Right atrium auricular region (tissue), 2 donors: Measurements from ENCODE around the gene MUCL3. TPM values are rescaled to one million over a fixed set of nuclear protein-coding genes. Genes with fewer than 3 reads are reported as not detected.

Experiments
- DNase-seq: peaks from one replicate; pipeline ENCODE4 v3.0.0-alpha.2; 2019; ENCODE audit warnings: low spot score
- H3K27ac ChIP-seq, 2 donors: fragments of 200-600 bp; sonication (generic); 1 replicate in 1 of 2; 2 replicates in 1 of 2; pipeline ENCODE4 v1.5.1; 2016 to 2019
- H3K27me3 ChIP-seq, 2 donors: fragments of 200-600 bp; sonication (generic); one replicate each; pipeline versions ENCODE4 v1.5.1 to v1.6.0; 2017 to 2019
- H3K36me3 ChIP-seq: fragments of 200-600 bp; sonication (generic); one replicate; pipeline ENCODE4 v1.5.1; 2016
- H3K4me1 ChIP-seq, 2 donors: fragments of 200-600 bp; sonication (generic); one replicate each; pipeline versions ENCODE4 v1.5.1 to v1.6.0; 2017 to 2019
- H3K4me3 ChIP-seq, 2 donors: fragments of 200-600 bp; sonication (generic); 1 replicate in 1 of 2; 2 replicates in 1 of 2; pipeline ENCODE4 v1.5.1; 2017 to 2019; ENCODE audit warnings: mild to moderate bottlenecking in 1 of 2, moderate library complexity in 1 of 2
- H3K9me3 ChIP-seq, 2 donors: fragments of 200-600 bp; sonication (generic); one replicate each; pipeline ENCODE4 v1.5.1; 2019
- total RNA-seq, 2 donors: library from RNA; depleted of rRNA; stranded (reverse); fragments of >200 nt; gene quantifications; one replicate each; pipeline ENCODE4 v1.1.0, GENCODE V29; 2016
- TF ChIP-seq, protein P1 (sequence below), 2 donors: fragments of 200-600 bp; sonication (generic); IDR thresholded peaks; one replicate each; pipeline ENCODE4 v1.5.1; 2019; ENCODE audit warnings: antibody characterized with exemption in 2 of 2

The MUCL3 gene
- total RNA-seq, 2 donors from 2014 or later, result not detected

GRCh38 chr6:30948811-30949210 is 8.0 kb downstream of the MUCL3 start:
- Histone ChIP-seq H3K9me3 (no peaks in the 10 kb centered on the region), H3K36me3 (no peaks in the 10 kb centered on the region), H3K27me3 (no peaks in the 10 kb centered on the region), H3K4me3 (no peak overlapping the region), H3K27ac (no peak overlapping the region), H3K4me1 (no peaks in the 10 kb centered on the region)
- no peak for DNase-seq
- TF ChIP-seq, protein P1, sequence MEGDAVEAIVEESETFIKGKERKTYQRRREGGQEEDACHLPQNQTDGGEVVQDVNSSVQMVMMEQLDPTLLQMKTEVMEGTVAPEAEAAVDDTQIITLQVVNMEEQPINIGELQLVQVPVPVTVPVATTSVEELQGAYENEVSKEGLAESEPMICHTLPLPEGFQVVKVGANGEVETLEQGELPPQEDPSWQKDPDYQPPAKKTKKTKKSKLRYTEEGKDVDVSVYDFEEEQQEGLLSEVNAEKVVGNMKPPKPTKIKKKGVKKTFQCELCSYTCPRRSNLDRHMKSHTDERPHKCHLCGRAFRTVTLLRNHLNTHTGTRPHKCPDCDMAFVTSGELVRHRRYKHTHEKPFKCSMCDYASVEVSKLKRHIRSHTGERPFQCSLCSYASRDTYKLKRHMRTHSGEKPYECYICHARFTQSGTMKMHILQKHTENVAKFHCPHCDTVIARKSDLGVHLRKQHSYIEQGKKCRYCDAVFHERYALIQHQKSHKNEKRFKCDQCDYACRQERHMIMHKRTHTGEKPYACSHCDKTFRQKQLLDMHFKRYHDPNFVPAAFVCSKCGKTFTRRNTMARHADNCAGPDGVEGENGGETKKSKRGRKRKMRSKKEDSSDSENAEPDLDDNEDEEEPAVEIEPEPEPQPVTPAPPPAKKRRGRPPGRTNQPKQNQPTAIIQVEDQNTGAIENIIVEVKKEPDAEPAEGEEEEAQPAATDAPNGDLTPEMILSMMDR (IDR thresholded peaks at IDR 0.05), result no peak

GRCh38 chr6:30951907-30952469 is 11.2 kb downstream of the MUCL3 start:
- Histone ChIP-seq H3K27me3 (no peaks in the 10 kb centered on the region), H3K4me1 (peaks cover 0 to 13% of the 10 kb centered on the region in 2 donors), H3K27ac (no peak overlapping the region), H3K9me3 (no peaks in the 10 kb centered on the region), H3K4me3 (no peak overlapping the region), H3K36me3 (no peaks in the 10 kb centered on the region)
- TF ChIP-seq, protein P1 (IDR thresholded peaks at IDR 0.05), result no peak
- DNase-seq, result no peak

DNA sequence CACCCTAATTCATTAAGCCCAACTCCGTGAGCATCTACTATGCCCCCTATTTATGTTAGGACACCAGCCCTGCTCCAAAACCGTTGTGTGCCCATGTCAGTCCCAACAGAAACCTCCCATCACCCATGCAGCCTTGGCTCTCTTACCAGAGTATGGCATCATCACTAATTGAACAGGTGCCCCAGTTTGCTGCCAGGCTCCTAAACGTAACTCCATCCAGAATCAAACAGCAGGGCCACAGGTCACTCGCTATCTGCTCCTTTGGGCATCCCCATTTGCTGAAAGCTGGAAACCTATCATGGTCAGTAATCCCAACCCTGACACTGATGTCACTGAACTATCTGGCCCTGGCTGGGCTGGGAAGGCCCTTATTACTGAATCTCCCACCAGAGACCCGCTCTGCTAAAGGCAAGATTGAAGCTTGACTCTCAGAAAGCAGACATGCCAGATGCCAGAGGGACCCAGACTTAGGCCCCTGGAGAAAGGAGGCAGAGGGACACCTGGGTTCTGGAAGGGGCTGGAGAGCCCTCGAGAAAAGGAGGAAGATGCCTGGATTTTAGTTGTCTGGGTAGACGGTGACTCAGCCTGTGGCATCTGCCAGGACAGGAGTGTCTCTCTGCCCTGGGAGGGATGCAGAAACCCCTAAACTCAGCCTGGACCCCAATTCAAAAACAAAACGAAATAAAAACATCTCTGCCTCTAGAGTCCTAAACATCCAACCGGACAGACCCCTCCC is 14.0 kb downstream of the MUCL3 start:
- H3K9me3 ChIP-seq, result no peaks in the 10 kb centered on the region
- peaks cover 0 to 13% of the 10 kb centered on the region in 2 donors for H3K4me1 ChIP-seq
- H3K36me3 ChIP-seq, result no peaks in the 10 kb centered on the region
- H3K4me3 ChIP-seq, result peak overlapping the region; percentile 29 to 51
- H3K27me3 ChIP-seq, result no peaks in the 10 kb centered on the region
- no peak for DNase-seq
- TF ChIP-seq, protein P1 (IDR thresholded peaks at IDR 0.05), result no peak
- H3K27ac ChIP-seq, result peak overlapping the region in 1 of 2 donors; percentile 19

- DNase-seq, result peak; percentile 62
- H3K27ac ChIP-seq, result peak overlapping the region; percentile 4 to 19
- H3K27me3 ChIP-seq, result no peaks in the 10 kb centered on the region
- TF ChIP-seq, protein P1 (IDR thresholded peaks at IDR 0.05), result no peak
- H3K9me3 ChIP-seq, result no peaks in the 10 kb centered on the region
- H3K4me1 ChIP-seq, result peaks cover 0 to 13% of the 10 kb centered on the region in 2 donors
- H3K4me3 ChIP-seq, result peak overlapping the region; percentile 29 to 51
- H3K36me3 ChIP-seq, result no peaks in the 10 kb centered on the region
Observed at GRCh38 chr6:30955367-30956042, 14.7 kb downstream of the MUCL3 start.

DNA sequence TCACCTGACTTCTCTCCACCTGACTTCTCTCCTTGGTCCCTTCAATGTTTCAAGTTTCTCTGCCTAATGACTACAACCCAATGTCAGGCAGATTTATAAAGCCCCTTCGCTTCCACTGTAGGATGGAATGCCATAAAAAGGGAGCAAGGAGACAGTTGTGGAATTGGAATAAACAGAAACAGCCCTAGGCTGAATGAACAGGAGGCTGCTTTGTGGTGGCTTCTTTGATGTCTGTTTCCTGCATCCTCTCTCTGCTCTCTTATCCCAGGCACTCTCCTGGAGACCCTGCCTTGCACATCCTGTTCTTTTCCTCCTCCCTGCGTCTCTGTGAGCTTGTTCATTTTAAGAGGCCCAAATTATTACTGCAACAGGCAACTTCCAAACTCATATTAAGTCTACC is 16.9 kb downstream of the MUCL3 start:
- Histone ChIP-seq H3K36me3 (no peaks in the 10 kb centered on the region), H3K27me3 (no peaks in the 10 kb centered on the region), H3K4me3 (no peak overlapping the region), H3K27ac (no peak overlapping the region), H3K4me1 (peaks cover 0 to 13% of the 10 kb centered on the region in 2 donors), H3K9me3 (no peaks in the 10 kb centered on the region)
- TF ChIP-seq, protein P1 (IDR thresholded peaks at IDR 0.05), result no peak
- no peak for DNase-seq
